ENCODE measurements around the gene RXRA. TPM values are rescaled to one million over a fixed set of nuclear protein-coding genes. Genes with fewer than 3 reads are reported as not detected.
A peak's percentile ranks its signal among the peaks of the same experiment; 100 is the strongest.

Gene RXRA
- total and polyA plus RNA-seq, 5 donors: 48.1 to 72.3 (median 62.2) TPM

DNA sequence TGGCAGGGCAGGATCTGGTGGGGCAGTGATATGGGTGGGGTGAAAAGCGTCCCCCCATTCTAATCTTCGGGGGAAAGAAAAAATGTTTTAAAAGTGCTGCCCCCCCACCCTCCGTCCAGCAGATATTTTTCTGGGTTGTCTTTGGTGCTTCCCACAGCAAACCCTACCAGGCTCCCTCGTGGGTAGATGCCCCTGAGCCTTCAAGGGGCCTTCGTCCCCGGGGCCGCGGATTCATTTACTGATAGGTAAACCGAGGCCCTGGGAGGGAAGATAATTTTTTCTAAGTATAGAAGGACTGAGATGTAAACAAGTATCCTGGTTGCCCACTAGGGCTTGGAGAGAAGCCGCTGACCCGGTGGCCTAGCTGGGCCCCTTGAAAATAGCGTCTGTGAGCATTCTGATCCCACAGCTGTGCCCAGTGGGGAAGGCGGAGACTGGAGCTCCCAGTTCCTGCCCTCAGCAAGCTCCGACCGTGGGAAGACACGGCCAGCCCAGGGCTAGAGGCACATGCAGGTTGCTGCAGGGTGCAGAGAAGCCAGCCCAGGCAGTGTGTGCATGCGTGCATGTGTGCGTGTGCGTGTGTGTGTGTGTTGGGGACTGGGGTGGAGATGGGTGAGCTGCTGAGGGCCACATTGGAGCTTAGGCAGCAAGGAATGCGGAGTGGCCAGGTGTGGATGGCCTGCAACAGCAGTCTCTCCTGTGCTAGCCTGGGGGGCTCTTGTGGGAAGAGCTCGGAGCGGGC is 6.0 kb upstream of the RXRA start:
- DNase-seq: peak; percentile 9 to 52 (median 44)
- Histone ChIP-seq H3K9me3 (ENCODE audit: control insufficient read depth, low read length) (no peaks in the 10 kb centered on the region), H3K4me3 (ENCODE audit: low read length) (no peak overlapping the region), H3K27ac (ENCODE audit: low read length) (no peak overlapping the region), H3K27me3 (ENCODE audit: control insufficient read depth, insufficient read depth) (no peaks in the 10 kb centered on the region), H3K4me1 (ENCODE audit: control insufficient read depth, insufficient read depth, low read length) (peaks cover 9% of the 10 kb centered on the region)
- WGBS: 80% methylated on average over 22 of the region's 22 CpGs
- no peak for ATAC-seq
- intact Hi-C loops (cut with DNase I): loop anchor here in 2 of 4 donors (10.0 kb wide), 1 partner anchor 145 kb away; no protein-coding TSS in a partner anchor

GRCh38 chr9:134320868-134321471 is 5.3 kb upstream of the RXRA start:
- intact Hi-C loops (cut with DNase I): loop anchor here in 2 of 4 donors (10.0 kb wide), 1 partner anchor 146 kb away; no protein-coding TSS in a partner anchor
- 55% methylated on average over 22 of the region's 22 CpGs for WGBS
- ATAC-seq (no peak), DNase-seq (peak; percentile 52 to 82 (median 76))
- no peak overlapping the region for H3K4me3 ChIP-seq (ENCODE audit: low read length)
- no peaks in the 10 kb centered on the region for H3K27me3 ChIP-seq (ENCODE audit: control insufficient read depth, insufficient read depth)
- H3K4me1 ChIP-seq (ENCODE audit: control insufficient read depth, insufficient read depth, low read length): peaks cover 9% of the 10 kb centered on the region
- no peaks in the 10 kb centered on the region for H3K9me3 ChIP-seq (ENCODE audit: control insufficient read depth, low read length)
- no peak overlapping the region for H3K27ac ChIP-seq (ENCODE audit: low read length)

DNA sequence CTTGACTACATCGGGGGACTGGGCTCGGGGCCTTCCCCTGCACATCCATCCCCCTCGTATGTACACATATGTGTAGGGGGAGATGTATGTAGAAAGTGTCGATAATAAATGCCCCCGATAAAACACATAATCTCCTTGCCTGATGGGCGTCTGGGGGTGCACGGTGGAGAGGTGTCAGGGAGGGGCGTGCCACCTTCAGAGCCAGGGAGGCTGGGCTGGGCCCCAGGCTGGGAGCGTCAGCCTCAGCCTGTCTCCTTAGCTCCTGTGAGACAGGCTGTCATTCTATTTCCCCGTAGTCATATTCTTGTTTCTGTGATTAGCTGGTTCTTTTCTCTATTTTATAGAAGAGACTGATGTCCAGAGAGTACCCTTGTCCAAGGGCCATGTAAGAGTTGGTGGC is 4.7 kb upstream of the RXRA start:
- DNase-seq: peak; percentile 0 to 55 (median 39)
- WGBS: 71% methylated on average over 10 of the region's 10 CpGs
- intact Hi-C loops (cut with DNase I): loop anchor here in 2 of 4 donors (10.0 kb wide), 1 partner anchor 147 kb away; no protein-coding TSS in a partner anchor

DNA sequence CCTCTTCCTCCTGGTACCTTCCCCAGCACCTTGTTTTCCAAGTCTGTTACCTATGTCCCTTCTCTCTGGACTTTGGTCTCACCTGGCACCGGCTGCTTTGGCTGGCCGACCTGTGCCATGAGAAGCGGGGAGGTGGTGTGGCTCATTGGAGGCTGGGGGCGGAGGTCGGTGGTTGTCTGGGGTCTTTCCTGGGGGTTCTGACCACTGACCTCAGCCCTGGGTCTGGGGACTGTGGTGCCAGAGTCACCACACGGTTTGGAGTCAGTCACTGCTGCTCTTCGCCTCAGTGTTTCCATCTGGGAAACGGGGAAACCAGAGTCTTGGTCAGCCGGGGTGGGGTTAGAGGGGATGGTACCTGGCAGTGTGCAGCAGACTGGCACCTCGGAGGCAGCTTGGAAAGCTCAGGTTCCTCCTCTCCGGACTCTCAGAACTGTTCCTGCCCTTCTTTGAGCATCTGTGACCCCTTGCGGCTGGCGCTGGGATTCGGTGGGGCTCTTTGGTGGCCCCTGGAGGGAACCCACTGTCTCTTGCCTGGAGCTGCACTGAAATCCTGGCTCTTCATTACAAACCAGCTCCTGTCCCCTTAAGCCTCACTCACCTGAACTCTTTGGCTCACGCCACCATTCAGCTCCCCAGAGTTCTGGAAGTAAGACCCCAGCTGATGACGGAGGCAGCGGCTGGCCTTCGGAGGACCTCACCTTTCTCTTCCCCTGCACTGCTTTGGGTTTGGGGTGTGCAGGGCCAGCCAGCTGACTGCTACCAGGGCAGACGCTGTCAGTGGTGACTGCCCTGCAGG is 4.1 kb upstream of the RXRA start:
- ATAC-seq: no peak
- intact Hi-C loops (cut with DNase I): loop anchor here in 2 of 4 donors (10.0 kb wide), 1 partner anchor 147 kb away; no protein-coding TSS in a partner anchor
- WGBS: 95% methylated on average over 19 of the region's 19 CpGs
- H3K4me1 ChIP-seq (ENCODE audit: control insufficient read depth, insufficient read depth, low read length): peaks cover 6% of the 10 kb centered on the region
- H3K27ac ChIP-seq (ENCODE audit: low read length): no peak overlapping the region
- DNase-seq: peak; percentile 12 to 38 (median 35)
- no peaks in the 10 kb centered on the region for H3K9me3 ChIP-seq (ENCODE audit: control insufficient read depth, low read length)
- H3K4me3 ChIP-seq (ENCODE audit: low read length): no peak overlapping the region
- no peaks in the 10 kb centered on the region for H3K27me3 ChIP-seq (ENCODE audit: control insufficient read depth, insufficient read depth)

More for the DNA sequence above, 4.7 kb upstream of the RXRA start:
- H3K4me3 ChIP-seq (ENCODE audit: low read length): no peak overlapping the region
- peaks cover 6% of the 10 kb centered on the region for H3K4me1 ChIP-seq (ENCODE audit: control insufficient read depth, insufficient read depth, low read length)
- H3K9me3 ChIP-seq (ENCODE audit: control insufficient read depth, low read length): no peaks in the 10 kb centered on the region
- no peak overlapping the region for H3K27ac ChIP-seq (ENCODE audit: low read length)
- no peak for ATAC-seq
- H3K27me3 ChIP-seq (ENCODE audit: control insufficient read depth, insufficient read depth): no peaks in the 10 kb centered on the region

DNA sequence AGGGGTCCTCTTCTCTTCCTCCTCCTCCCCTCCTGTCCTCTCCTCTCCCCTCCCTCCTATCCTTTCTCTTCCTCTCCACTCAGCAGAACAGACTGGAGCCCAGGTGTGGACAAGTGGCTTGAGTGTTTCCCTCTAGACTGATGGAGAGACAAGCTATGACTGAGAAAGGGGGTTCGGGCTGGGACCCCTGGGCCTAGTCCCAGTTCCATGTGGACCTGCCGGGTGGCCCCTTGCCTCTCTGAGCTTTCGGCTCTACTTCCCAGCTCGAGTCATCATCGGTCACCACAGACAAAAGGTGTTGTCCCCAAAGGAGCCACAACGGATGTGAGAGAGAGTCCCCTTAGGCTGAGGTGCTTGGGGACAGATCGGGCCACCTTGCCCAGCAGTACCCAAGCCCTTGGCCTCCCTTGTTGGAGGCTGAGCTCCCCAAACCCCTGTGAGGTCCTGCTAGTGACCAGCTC is 3.4 kb upstream of the RXRA start:
- DNase-seq (peak; percentile 9 to 39 (median 28)), ATAC-seq (no peak)
- WGBS: 90% methylated on average over 7 of the region's 7 CpGs
- no peak overlapping the region for H3K27ac ChIP-seq (ENCODE audit: low read length)
- peaks cover 3% of the 10 kb centered on the region for H3K4me1 ChIP-seq (ENCODE audit: control insufficient read depth, insufficient read depth, low read length)
- no peak overlapping the region for H3K4me3 ChIP-seq (ENCODE audit: low read length)
- intact Hi-C loops (cut with DNase I): loop anchor here in 2 of 4 donors (10.0 kb wide), 1 partner anchor 148 kb away; no protein-coding TSS in a partner anchor
- no peaks in the 10 kb centered on the region for H3K9me3 ChIP-seq (ENCODE audit: control insufficient read depth, low read length)
- H3K27me3 ChIP-seq (ENCODE audit: control insufficient read depth, insufficient read depth): no peaks in the 10 kb centered on the region

DNA sequence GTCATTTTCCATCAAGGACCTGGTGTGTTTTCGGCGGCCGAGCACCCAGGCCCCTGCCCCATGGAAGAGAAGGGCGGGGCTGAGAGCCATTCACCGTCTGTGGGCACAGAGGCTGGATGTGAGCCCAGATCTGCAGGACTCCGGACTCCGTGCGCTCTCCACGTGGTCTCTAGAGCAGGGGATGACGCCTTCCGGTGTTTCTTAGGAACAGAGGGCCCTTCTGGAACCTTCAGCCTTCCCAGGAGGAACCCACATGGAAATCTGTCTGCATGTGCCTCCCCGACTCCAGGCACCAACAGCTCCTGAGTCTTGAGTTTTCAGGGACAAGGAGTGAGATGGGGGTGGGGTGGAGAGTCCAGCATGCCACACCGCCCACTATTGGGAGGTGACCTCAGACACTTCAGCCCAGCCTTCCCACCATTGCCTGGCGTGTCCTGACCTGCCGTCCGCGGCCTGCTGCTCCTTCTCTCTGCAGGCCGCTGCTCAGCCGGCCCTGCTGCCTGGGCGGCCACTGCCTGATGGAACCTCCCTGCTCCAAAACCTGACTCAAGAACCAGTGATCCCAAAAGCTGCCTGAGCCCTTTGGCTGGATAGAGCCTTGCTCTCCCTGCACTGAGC is 2.4 kb upstream of the RXRA start:
- WGBS: 53% methylated on average over 20 of the region's 20 CpGs
- ATAC-seq: peak in 1 of 2 donors; percentile 3
- DNase-seq: peak; percentile 43 to 77 (median 74)
- Histone ChIP-seq H3K4me1 (ENCODE audit: control insufficient read depth, insufficient read depth, low read length) (peaks cover 2% of the 10 kb centered on the region), H3K4me3 (ENCODE audit: low read length) (no peak overlapping the region), H3K9me3 (ENCODE audit: control insufficient read depth, low read length) (no peaks in the 10 kb centered on the region), H3K27me3 (ENCODE audit: control insufficient read depth, insufficient read depth) (no peaks in the 10 kb centered on the region), H3K27ac (ENCODE audit: low read length) (no peak overlapping the region)
- intact Hi-C loops (cut with DNase I): loop anchor here in 2 of 4 donors (10.0 kb wide), 1 partner anchor 149 kb away; no protein-coding TSS in a partner anchor

GRCh38 chr9:134324359-134325095 is 1.7 kb upstream of the RXRA start:
- intact Hi-C loops (cut with DNase I): loop anchor here in 3 of 4 donors (5.0 to 10.0 kb wide), 2 partner anchors 113 to 150 kb away; no protein-coding TSS in a partner anchor
- Histone ChIP-seq H3K9me3 (ENCODE audit: control insufficient read depth, low read length) (no peaks in the 10 kb centered on the region), H3K4me3 (ENCODE audit: low read length) (no peak overlapping the region), H3K27me3 (ENCODE audit: control insufficient read depth, insufficient read depth) (no peaks in the 10 kb centered on the region), H3K27ac (ENCODE audit: low read length) (peak overlapping the region; percentile 90), H3K4me1 (ENCODE audit: control insufficient read depth, insufficient read depth, low read length) (peaks cover 8% of the 10 kb centered on the region)
- ATAC-seq: no peak
- peak; percentile 16 to 68 (median 62) for DNase-seq
- 80% methylated on average over 17 of the region's 17 CpGs for WGBS

- intact Hi-C loops (cut with DNase I): loop anchor here in 3 of 4 donors (5.0 to 10.0 kb wide), 2 partner anchors 112 to 150 kb away; no protein-coding TSS in a partner anchor
- peak; percentile 6 to 14 for ATAC-seq
- H3K4me3 ChIP-seq (ENCODE audit: low read length): peak overlapping the region; percentile 94
- peaks cover 15% of the 10 kb centered on the region for H3K4me1 ChIP-seq (ENCODE audit: control insufficient read depth, insufficient read depth, low read length)
- no peaks in the 10 kb centered on the region for H3K27me3 ChIP-seq (ENCODE audit: control insufficient read depth, insufficient read depth)
- WGBS: 4% methylated on average over 63 of the region's 63 CpGs
- H3K9me3 ChIP-seq (ENCODE audit: control insufficient read depth, low read length): no peaks in the 10 kb centered on the region
- H3K27ac ChIP-seq (ENCODE audit: low read length): peak overlapping the region; percentile 90
- DNase-seq: peak; percentile 51 to 87 (median 84)
Observed at GRCh38 chr9:134325096-134325812, 1.0 kb upstream of the RXRA start.

Data from right cardiac atrium (tissue), 5 donors.